HCT116 (cell line): ENCODE data around the gene SWT1. TPM values are rescaled to one million over a fixed set of nuclear protein-coding genes. Genes with fewer than 3 reads are reported as not detected.

Experiments used
- ATAC-seq: fragments of 200-7000 bp; cut with Tn5 transposase; 2 replicates; pipeline ENCODE4 v1.9.1; 2020; ENCODE audit warnings: mild to moderate bottlenecking, moderate library complexity
- BruUV-seq: library from RNA; stranded (reverse); fragments of 400-500 nt; replicated peaks from 2 replicates; lab custom pipeline; 2021; lab: Mats Ljungman, UMichigan
- CTCF ChIA-PET: fragments of 300-600 bp; sonication (Branson Sonifier 250); formaldehyde crosslinking; loops from one replicate; lab custom pipeline; 2021; ENCODE audit warnings: antibody characterized with exemption; lab: Charles Lee
- POLR2A ChIA-PET: fragments of 300-600, 350-600 bp; sonication (Branson Sonifier 250); formaldehyde crosslinking; loops from one replicate; lab custom pipeline; 2021; ENCODE audit warnings: antibody characterized with exemption; lab: Charles Lee
- RAD21 ChIA-PET, 2 experiments: fragments of 300-600 bp; sonication (Branson Sonifier 250); formaldehyde crosslinking; loops; one replicate each; lab custom pipeline; 2023; ENCODE audit warnings: low total read pairs in 2 of 2; ENCODE audit not compliant: uncharacterized antibody in 2 of 2, unreplicated experiment in 2 of 2, low non-redundant PET in 1 of 2; lab: Charles Lee
- DNase-seq: peaks from one replicate; pipeline ENCODE4 v3.0.0-alpha.2; 2010; ENCODE audit warnings: low read depth, low spot score
- H2AFZ ChIP-seq: fragments of 200-600 bp; shearing (Covaris generic), sonication (generic); 2 replicates; pipeline ENCODE4 v1.6.1; 2017; ENCODE audit warnings: low read depth, mixed run types, mixed read lengths, antibody characterized with exemption, low read length; ENCODE audit not compliant: poor library complexity, severe bottlenecking
- H3K27ac ChIP-seq: 2 replicates; pipeline ENCODE4 v1.5.1; 2012; ENCODE audit warnings: low read depth, low read length
- H3K27me3 ChIP-seq: fragments of 200-600 bp; sonication (generic); 2 replicates; pipeline ENCODE4 v1.6.1; 2016; ENCODE audit warnings: mixed run types, low read length, mixed read lengths; ENCODE audit not compliant: insufficient read depth
- H3K36me3 ChIP-seq, 2 experiments: fragments of 200-500 bp in 1 of 2; fragments of 200-600 bp in 1 of 2; sonication (Bioruptor generic) in 1 of 2; sonication (generic) in 1 of 2; 2 replicates each; pipeline versions ENCODE4 v1.5.1 to v1.6.1; 2014 to 2016; ENCODE audit warnings: low read length in 2 of 2, inconsistent platforms in 1 of 2, mixed read lengths in 1 of 2, mixed run types in 1 of 2; ENCODE audit not compliant: insufficient read depth in 2 of 2, control insufficient read depth in 1 of 2
- H3K4me1 ChIP-seq, 2 experiments: fragments of 200-600 bp in 1 of 2; sonication (generic) in 1 of 2; 2 replicates each; pipeline versions ENCODE4 v1.5.1 to v1.6.1; 2012 to 2017; ENCODE audit warnings: low read length in 2 of 2, inconsistent platforms in 1 of 2, mild to moderate bottlenecking in 1 of 2, mixed read lengths in 1 of 2, mixed run types in 1 of 2, moderate library complexity in 1 of 2; ENCODE audit not compliant: insufficient read depth in 2 of 2, control insufficient read depth in 1 of 2
- H3K4me2 ChIP-seq: fragments of 200-600 bp; sonication (generic); 2 replicates; pipeline ENCODE4 v1.6.1; 2017; ENCODE audit warnings: mixed run types, low read length, mixed read lengths
- H3K4me3 ChIP-seq, 2 experiments: fragments of 200-600 bp in 1 of 2; sonication (generic) in 1 of 2; replicated peaks in 1 of 2; 2 replicates each; pipeline ENCODE4 v1.5.1; 2011 to 2016; ENCODE audit warnings: low read length in 2 of 2, control low read depth in 1 of 2, low read depth in 1 of 2, mild to moderate bottlenecking in 1 of 2, mixed read lengths in 1 of 2, mixed run types in 1 of 2
- H3K79me2 ChIP-seq: fragments of 200-600 bp; sonication (generic); 2 replicates; pipeline ENCODE4 v1.6.1; 2017; ENCODE audit warnings: mild to moderate bottlenecking, mixed run types, low read length, moderate library complexity, mixed read lengths; ENCODE audit not compliant: insufficient read depth
- H3K9ac ChIP-seq: fragments of 200-600 bp; sonication (generic); 2 replicates; pipeline ENCODE4 v1.6.1; 2016; ENCODE audit warnings: low read length, mixed read lengths
- H3K9me2 ChIP-seq: fragments of 200-600 bp; sonication (generic), shearing (Covaris generic); 2 replicates; pipeline ENCODE4 v1.6.1; 2017; ENCODE audit warnings: mixed run types, mild to moderate bottlenecking, moderate library complexity; ENCODE audit not compliant: insufficient read depth
- H3K9me3 ChIP-seq, 2 experiments: fragments of 200-500 bp in 1 of 2; fragments of 200-600 bp in 1 of 2; sonication (Bioruptor generic) in 1 of 2; sonication (generic) in 1 of 2; 2 replicates each; pipeline ENCODE4 v1.6.1; 2014 to 2017; ENCODE audit warnings: low read length in 2 of 2, mixed read lengths in 2 of 2, inconsistent platforms in 1 of 2, low read depth in 1 of 2, mild to moderate bottlenecking in 1 of 2, mixed run types in 1 of 2, moderate library complexity in 1 of 2; ENCODE audit not compliant: control insufficient read depth in 1 of 2, insufficient read depth in 1 of 2
- H4K20me1 ChIP-seq: fragments of 200-600 bp; sonication (generic), shearing (Covaris generic); 2 replicates; pipeline ENCODE4 v1.6.1; 2017; ENCODE audit warnings: mixed run types, mild to moderate bottlenecking, moderate library complexity; ENCODE audit not compliant: insufficient read depth
- ATF3 ChIP-seq: IDR thresholded peaks from 2 replicates; pipeline ENCODE4 v1.6.1; 2012
- CEBPB ChIP-seq: IDR thresholded peaks from 2 replicates; pipeline ENCODE4 v1.6.1; 2012; ENCODE audit warnings: low read depth
- CTCF ChIP-seq, 3 experiments: fragments of 200-600 bp in 1 of 3; sonication (generic) in 1 of 3; IDR thresholded peaks in 2 of 3; conservative IDR thresholded peaks in 1 of 3; 2 replicates each; pipeline ENCODE4 v1.5.1; 2012 to 2017; ENCODE audit warnings: low read depth in 2 of 3, low read length in 2 of 3, antibody characterized with exemption in 1 of 3, borderline replicate concordance in 1 of 3, control low read depth in 1 of 3, mild to moderate bottlenecking in 1 of 3, mixed read lengths in 1 of 3, mixed run types in 1 of 3, moderate library complexity in 1 of 3; ENCODE audit not compliant: insufficient read depth in 1 of 3
- EGR1 ChIP-seq: IDR thresholded peaks from 2 replicates; pipeline ENCODE4 v1.6.1; 2012; ENCODE audit warnings: low read depth
- ELF1 ChIP-seq: IDR thresholded peaks from 2 replicates; pipeline ENCODE4 v1.6.1; 2012; ENCODE audit warnings: low read depth, borderline replicate concordance
- MAX ChIP-seq: IDR thresholded peaks from 2 replicates; pipeline ENCODE4 v1.6.1; 2012
- POLR2A ChIP-seq: IDR thresholded peaks from 2 replicates; pipeline ENCODE4 v1.7.0; 2011; ENCODE audit warnings: borderline replicate concordance; ENCODE audit not compliant: insufficient read depth, insufficient read length; ENCODE audit errors: extremely low read depth
- POLR2AphosphoS5 ChIP-seq: IDR thresholded peaks from 2 replicates; pipeline ENCODE4 v1.6.1; 2011; ENCODE audit warnings: mild to moderate bottlenecking, low read depth, low read length, moderate library complexity
- RAD21 ChIP-seq: IDR thresholded peaks from 2 replicates; pipeline ENCODE4 v1.6.1; 2012; ENCODE audit warnings: low read depth, mild to moderate bottlenecking
- SRF ChIP-seq: IDR thresholded peaks from 2 replicates; pipeline ENCODE4 v1.6.1; 2012; ENCODE audit warnings: low read depth
- TCF7L2 ChIP-seq: IDR thresholded peaks from 2 replicates; pipeline ENCODE4 v1.7.0; 2011; ENCODE audit warnings: borderline replicate concordance, inconsistent platforms; ENCODE audit not compliant: insufficient read depth, insufficient read length; ENCODE audit errors: extremely low read depth
- YY1 ChIP-seq: IDR thresholded peaks from 2 replicates; pipeline ENCODE4 v1.6.1; 2011; ENCODE audit warnings: low read length, low read depth, moderate library complexity, mild to moderate bottlenecking; ENCODE audit not compliant: insufficient replicate concordance; ENCODE audit errors: extremely low read depth
- ZFX ChIP-seq: fragments of 450-650 bp; IDR thresholded peaks from 2 replicates; pipeline ENCODE4 v1.6.1; 2017
- ZNF274 ChIP-seq: fragments of 200-500 bp; sonication (Bioruptor generic); IDR thresholded peaks from 2 replicates; pipeline ENCODE4 v1.6.1; 2014; ENCODE audit warnings: mild to moderate bottlenecking, low read depth, low read length, inconsistent platforms
- intact Hi-C: fragments of 100-400 bp; cut with micrococcal nuclease; formaldehyde crosslinking; loops from 2 replicates; pipeline ENCODE4 v1.10.0; 2022
- total RNA-seq: library from RNA; stranded (reverse); gene quantifications from one replicate; pipeline ENCODE4 v1.2.1, GENCODE V29; 2021; ENCODE audit not compliant: unreplicated experiment

The SWT1 gene
- total RNA-seq, 1 experiment from 2014 or later: 3.3 TPM

GRCh38 chr1:185316163-185317033, 159.4 kb downstream of the SWT1 start (continued):
- TF ChIP-seq ZNF274 (no peak), POLR2AphosphoS5 (peak; percentile 59; the same call in 1 of the 2 replicates), TCF7L2 (peak; percentile 55), MAX (peak; percentile 77), EGR1 (no peak; the same call in 1 of the 2 replicates)
- TF ChIP-seq, all 23 proteins: peak for 7

GRCh38 chr1:185317034-185317885, 160.3 kb downstream of the SWT1 start, which contains the start of gene IVNS1ABP:
TSS of gene IVNS1ABP (minus strand) at chr1:185317243. CDS start at chr1:185309493, 7,750 bp downstream.
- RAD21 ChIA-PET: interaction anchor here (0.7 to 1.2 kb wide), 4 partner anchors 60 to 353 kb away, joined by 3 to 4 read pairs (median 3); no protein-coding TSS in a partner anchor
- intact Hi-C loops: loop anchor here (5.0 to 10.0 kb wide), 2 partner anchors 162 to 365 kb away; partner anchors contain the start of genes SWT1 and TRMT1L
- peak within 1 kb of the TSS; percentile 92 for H3K27ac ChIP-seq
- no peaks in the 10 kb centered on the region for H3K9me2 ChIP-seq
- peaks cover 8 to 27% of the 10 kb centered on the region in 2 experiments; a peak in 3 of 4 replicates for H3K4me1 ChIP-seq
- H3K9me3 ChIP-seq: no peaks in the 10 kb centered on the region
- CTCF ChIA-PET: interaction anchor here (0.5 to 2.9 kb wide), 5 partner anchors 25 to 363 kb away, joined by 3 to 10 read pairs (median 8); no protein-coding TSS in a partner anchor
- peak; percentile 85 for DNase-seq
- H4K20me1 ChIP-seq: peaks cover 32% of the 10 kb centered on the region; the same call in 1 of the 2 replicates
- H3K27me3 ChIP-seq: no peaks in the 10 kb centered on the region
- POLR2A ChIA-PET: interaction anchor here (0.6 to 2.1 kb wide), 13 partner anchors 9 to 364 kb away, joined by 3 to 9 read pairs (median 3); no protein-coding TSS in a partner anchor
- ATAC-seq: peak; percentile 82
- H3K4me3 ChIP-seq: peak within 1 kb of the TSS; percentile 81 to 88
- H3K79me2 ChIP-seq: peaks cover 47% of the 10 kb centered on the region
- peak within 1 kb of the TSS; percentile 96 for H3K9ac ChIP-seq
- no peaks in the 10 kb centered on the region for H3K36me3 ChIP-seq
- peak within 1 kb of the TSS; percentile 83 for H3K4me2 ChIP-seq
- H2AFZ ChIP-seq: peak within 1 kb of the TSS; percentile 67
- no TSS peak for BruUV-seq
- no peak for TF ChIP-seq ZFX
- peak; percentile 95 for TF ChIP-seq POLR2AphosphoS5
- peak; percentile 98 for TF ChIP-seq MAX
- TF ChIP-seq POLR2A: peak; percentile 64
- TF ChIP-seq RAD21: peak; percentile 67
- TF ChIP-seq SRF: no peak
- TF ChIP-seq CEBPB: no peak; the same call in 1 of the 2 replicates
- peak; percentile 13 to 24 (median 20); a peak in 2 of 6 replicates for TF ChIP-seq CTCF (IDR thresholded peaks at IDR 0.05 in 2 of 3, conservative IDR thresholded peaks at IDR 0.05 in 1 of 3; ENCODE audit: borderline replicate concordance in 1 of 3, insufficient read depth in 1 of 3, low read depth in 2 of 3, low read length in 2 of 3)
- no peak for TF ChIP-seq YY1
- peak; percentile 33; the same call in 1 of the 2 replicates for TF ChIP-seq ELF1
- TF ChIP-seq ATF3: no peak
- peak; percentile 25 for TF ChIP-seq TCF7L2
